Activated CD4-positive, alpha-beta T cell treated with anti-CD3 and anti-CD28 coated beads, Interleukin-2, amount 10 ng/mL, durations not matched to agents 7 days and 5 days (primary cell): ENCODE measurements around the gene SMARCA4. TPM values are rescaled to one million over a fixed set of nuclear protein-coding genes. Genes with fewer than 3 reads are reported as not detected.
A peak's percentile ranks its signal among the peaks of the same experiment; 100 is the strongest.

ENCODE experiments used
- CTCF ChIA-PET: fragments of 350-600 bp; sonication (Branson Sonifier 250); formaldehyde crosslinking; loops from one replicate; lab custom pipeline; 2021; ENCODE audit warnings: antibody characterized with exemption; lab: Charles Lee
- POLR2A ChIA-PET: fragments of 350-600 bp; sonication (Branson Sonifier 250); formaldehyde crosslinking; loops from one replicate; lab custom pipeline; 2021; ENCODE audit warnings: antibody characterized with exemption; lab: Charles Lee
- DNase-seq: peaks from one replicate; pipeline ENCODE4 v3.0.0-alpha.2; 2020
- H3K27ac Mint-ChIP-seq: one replicate; pipeline ENCODE4 v1.8.0; 2021; ENCODE audit warnings: mild to moderate bottlenecking, moderate library complexity, mixed read lengths
- H3K27me3 Mint-ChIP-seq: one replicate; pipeline ENCODE4 v1.8.0; 2021; ENCODE audit warnings: mixed read lengths
- H3K36me3 Mint-ChIP-seq: one replicate; pipeline ENCODE4 v1.8.0; 2021; ENCODE audit warnings: low read depth, mixed read lengths
- H3K4me1 Mint-ChIP-seq: one replicate; pipeline ENCODE4 v1.8.0; 2021; ENCODE audit warnings: mixed read lengths
- H3K4me3 Mint-ChIP-seq: one replicate; pipeline ENCODE4 v1.8.0; 2021; ENCODE audit warnings: mild to moderate bottlenecking, moderate library complexity, mixed read lengths
- H3K9me3 Mint-ChIP-seq: one replicate; pipeline ENCODE4 v1.8.0; 2021; ENCODE audit warnings: mixed read lengths
- total RNA-seq, 2 experiments: library from RNA; stranded (reverse); gene quantifications; one replicate each; pipeline ENCODE4 v1.2.3, GENCODE V29; 2021

SMARCA4 gene
- total RNA-seq, 2 experiments from 2014 or later, result 111 to 115 TPM

DNA sequence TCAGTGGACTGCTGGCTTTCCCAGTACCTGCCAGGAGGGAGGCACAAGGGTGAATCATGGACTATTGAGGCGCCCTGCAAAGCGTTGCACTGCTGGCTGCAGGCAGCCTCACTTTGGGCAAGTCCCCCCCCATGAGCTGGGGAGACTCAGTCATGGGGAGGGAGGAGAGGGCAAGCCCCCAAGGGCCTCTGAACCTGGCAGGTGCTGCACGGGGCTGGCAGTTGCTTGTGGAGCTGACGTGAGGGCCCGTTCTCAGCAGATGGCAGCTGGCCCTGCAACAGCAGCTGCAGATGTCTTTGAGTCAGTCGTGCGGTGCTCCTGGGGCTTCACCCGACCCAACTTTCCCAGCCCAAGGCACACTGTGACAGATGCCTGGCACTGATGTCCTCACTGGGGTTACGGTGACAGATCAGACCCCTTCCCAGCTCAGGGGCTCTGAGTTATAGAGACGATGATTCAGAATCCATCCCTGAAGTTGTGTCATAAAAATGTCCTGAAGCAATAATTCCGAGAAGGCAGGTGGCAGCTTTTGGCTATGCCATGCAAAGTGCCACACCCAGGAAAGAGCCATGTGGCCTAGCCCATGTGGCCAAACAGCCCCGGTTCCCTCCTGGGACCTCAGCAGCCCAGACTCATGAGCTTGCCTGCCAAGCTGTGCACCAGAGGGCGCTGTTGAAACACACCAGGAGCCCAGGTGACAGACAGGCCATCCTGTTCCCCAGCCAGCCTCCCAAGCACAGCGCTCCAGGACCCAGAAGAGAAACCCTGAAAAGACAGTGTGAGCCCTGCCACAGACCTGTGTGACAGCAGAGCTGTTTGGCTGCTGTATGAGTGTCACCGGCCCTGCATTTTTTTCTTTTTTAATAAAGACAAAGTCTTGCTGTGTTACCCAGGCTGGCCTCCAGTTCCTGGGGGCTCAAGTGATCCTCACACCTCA, 74.9 kb downstream of the SMARCA4 start:
- H3K9me3 Mint-ChIP-seq, result no peaks in the 10 kb centered on the region
- peaks cover 17% of the 10 kb centered on the region for H3K4me1 Mint-ChIP-seq
- no peaks in the 10 kb centered on the region for H3K27me3 Mint-ChIP-seq
- peaks cover 43% of the 10 kb centered on the region for H3K36me3 Mint-ChIP-seq
- no peak overlapping the region for H3K4me3 Mint-ChIP-seq
- ChIA-PET POLR2A (interaction anchor here (0.6 to 1.0 kb wide), 2 partner anchors 28 to 53 kb away, joined by 3 to 5 read pairs; partner anchors contain the start of gene LDLR), CTCF (interaction anchor here (0.7 to 2.4 kb wide), 21 partner anchors 9 to 447 kb away, joined by 3 to 10 read pairs (median 4); partner anchors contain the start of gene SPC24)
- H3K27ac Mint-ChIP-seq, result peak overlapping the region; percentile 60
- DNase-seq, result peak; percentile 93

GRCh38 chr19:11038511-11038910, 77.7 kb downstream of the SMARCA4 start:
- CTCF ChIA-PET, result interaction anchor here (1.2 kb wide), 1 partner anchor 10 kb away, joined by 3 read pairs; no protein-coding TSS in a partner anchor
- Mint-ChIP-seq H3K27me3 (no peaks in the 10 kb centered on the region), H3K9me3 (no peaks in the 10 kb centered on the region), H3K36me3 (peaks cover 48% of the 10 kb centered on the region), H3K4me3 (no peak overlapping the region), H3K4me1 (peaks cover 15% of the 10 kb centered on the region), H3K27ac (peak overlapping the region; percentile 41)
- DNase-seq, result no peak
- POLR2A ChIA-PET, result no interaction called here

- ChIA-PET CTCF (no interaction called here), POLR2A (no interaction called here)
- Mint-ChIP-seq H3K4me1 (peaks cover 5% of the 10 kb centered on the region), H3K27me3 (no peaks in the 10 kb centered on the region), H3K4me3 (no peak overlapping the region), H3K9me3 (no peaks in the 10 kb centered on the region), H3K36me3 (peaks cover 43% of the 10 kb centered on the region), H3K27ac (no peak overlapping the region)
- no peak for DNase-seq
Measured at GRCh38 chr19:11041194-11041593, 80.4 kb downstream of the SMARCA4 start.

GRCh38 chr19:11041966-11042627, 81.3 kb downstream of the SMARCA4 start:
- H3K4me3 Mint-ChIP-seq, result no peak overlapping the region
- H3K27me3 Mint-ChIP-seq, result no peaks in the 10 kb centered on the region
- H3K9me3 Mint-ChIP-seq, result no peaks in the 10 kb centered on the region
- H3K36me3 Mint-ChIP-seq, result peaks cover 37% of the 10 kb centered on the region
- H3K4me1 Mint-ChIP-seq, result peaks cover 4% of the 10 kb centered on the region
- DNase-seq, result no peak
- POLR2A ChIA-PET, result no interaction called here
- peak overlapping the region; percentile 26 for H3K27ac Mint-ChIP-seq
- CTCF ChIA-PET, result no interaction called here

DNA sequence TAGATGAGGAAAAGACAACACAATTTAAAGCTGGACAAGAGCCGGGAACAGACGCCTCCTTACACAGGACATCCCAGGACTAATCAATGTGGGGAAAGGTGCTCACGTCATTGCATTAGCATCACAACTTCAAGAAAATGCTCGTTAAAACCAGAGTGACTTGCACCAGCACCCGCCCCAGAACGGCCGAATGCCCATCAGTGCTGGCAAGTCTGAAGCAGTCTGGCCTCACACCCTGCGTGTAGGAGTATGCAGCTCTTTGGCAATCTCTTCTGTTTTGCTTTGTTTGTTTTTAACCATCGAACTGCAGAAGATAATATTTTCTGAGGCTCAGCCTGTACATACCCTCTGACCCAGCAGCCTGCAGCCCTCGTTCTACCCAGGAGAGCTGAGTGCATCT, 83.6 kb downstream of the SMARCA4 start:
- no peak overlapping the region for H3K4me3 Mint-ChIP-seq
- no peaks in the 10 kb centered on the region for H3K27me3 Mint-ChIP-seq
- H3K4me1 Mint-ChIP-seq, result peaks cover 23% of the 10 kb centered on the region
- CTCF ChIA-PET, result interaction anchor here (0.6 to 2.0 kb wide), 2 partner anchors 9 to 86 kb away, joined by 5 to 10 read pairs; no protein-coding TSS in a partner anchor
- H3K27ac Mint-ChIP-seq, result no peak overlapping the region
- no peaks in the 10 kb centered on the region for H3K9me3 Mint-ChIP-seq
- POLR2A ChIA-PET, result no interaction called here
- DNase-seq, result no peak
- peaks cover 32% of the 10 kb centered on the region for H3K36me3 Mint-ChIP-seq

DNA sequence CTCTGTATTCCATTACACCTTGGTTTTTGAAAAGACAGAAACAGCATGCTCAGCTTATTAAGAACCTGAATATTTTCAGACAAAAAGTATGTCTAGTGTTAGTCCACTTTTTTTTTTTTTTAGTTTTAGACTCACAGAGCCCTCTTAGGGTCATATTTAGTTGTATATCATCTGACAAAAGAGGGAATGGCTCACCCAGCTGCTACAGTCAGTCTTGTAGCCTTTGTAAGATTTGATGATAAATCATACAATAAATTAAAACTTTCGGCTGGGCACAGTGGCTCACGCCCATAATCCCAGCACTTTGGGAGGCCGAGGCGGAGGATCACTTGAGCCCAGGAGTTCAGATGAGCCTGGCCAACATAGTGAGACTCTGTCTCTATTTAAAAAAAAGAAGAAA, 84.7 kb downstream of the SMARCA4 start:
- H3K27ac Mint-ChIP-seq, result peak overlapping the region; percentile 22
- ChIA-PET CTCF (interaction anchor here (2.0 kb wide), 1 partner anchor 10 kb away, joined by 10 read pairs; no protein-coding TSS in a partner anchor), POLR2A (no interaction called here)
- H3K9me3 Mint-ChIP-seq, result no peaks in the 10 kb centered on the region
- no peak for DNase-seq
- H3K4me3 Mint-ChIP-seq, result no peak overlapping the region
- H3K4me1 Mint-ChIP-seq, result peaks cover 34% of the 10 kb centered on the region
- H3K27me3 Mint-ChIP-seq, result no peaks in the 10 kb centered on the region
- peaks cover 35% of the 10 kb centered on the region for H3K36me3 Mint-ChIP-seq

GRCh38 chr19:11046605-11047354, 86.0 kb downstream of the SMARCA4 start:
- Mint-ChIP-seq H3K27ac (peak overlapping the region; percentile 31), H3K4me3 (no peak overlapping the region), H3K9me3 (no peaks in the 10 kb centered on the region), H3K27me3 (no peaks in the 10 kb centered on the region), H3K36me3 (peaks cover 32% of the 10 kb centered on the region), H3K4me1 (peaks cover 39% of the 10 kb centered on the region)
- POLR2A ChIA-PET, result no interaction called here
- CTCF ChIA-PET, result interaction anchor here (0.6 to 1.1 kb wide), 2 partner anchors 11 to 521 kb away, joined by 3 to 4 read pairs; no protein-coding TSS in a partner anchor
- DNase-seq, result no peak

GRCh38 chr19:11047866-11048265, 87.0 kb downstream of the SMARCA4 start:
- Mint-ChIP-seq H3K4me1 (peaks cover 39% of the 10 kb centered on the region), H3K27ac (peak overlapping the region; percentile 62), H3K4me3 (no peak overlapping the region), H3K27me3 (no peaks in the 10 kb centered on the region), H3K9me3 (no peaks in the 10 kb centered on the region), H3K36me3 (peaks cover 26% of the 10 kb centered on the region)
- CTCF ChIA-PET, result interaction anchor here (0.6 to 1.4 kb wide), 4 partner anchors 12 to 997 kb away, joined by 4 to 7 read pairs (median 4); no protein-coding TSS in a partner anchor
- POLR2A ChIA-PET, result no interaction called here
- no peak for DNase-seq

GRCh38 chr19:11050323-11051114, 89.7 kb downstream of the SMARCA4 start:
- H3K4me3 Mint-ChIP-seq, result no peak overlapping the region
- ChIA-PET CTCF (interaction anchor here (0.9 kb wide), 1 partner anchor 15 kb away, joined by 4 read pairs; no protein-coding TSS in a partner anchor), POLR2A (no interaction called here)
- peaks cover 39% of the 10 kb centered on the region for H3K4me1 Mint-ChIP-seq
- peak overlapping the region; percentile 97 for H3K27ac Mint-ChIP-seq
- no peaks in the 10 kb centered on the region for H3K9me3 Mint-ChIP-seq
- H3K36me3 Mint-ChIP-seq, result peaks cover 16% of the 10 kb centered on the region
- H3K27me3 Mint-ChIP-seq, result no peaks in the 10 kb centered on the region
- DNase-seq, result no peak

DNA sequence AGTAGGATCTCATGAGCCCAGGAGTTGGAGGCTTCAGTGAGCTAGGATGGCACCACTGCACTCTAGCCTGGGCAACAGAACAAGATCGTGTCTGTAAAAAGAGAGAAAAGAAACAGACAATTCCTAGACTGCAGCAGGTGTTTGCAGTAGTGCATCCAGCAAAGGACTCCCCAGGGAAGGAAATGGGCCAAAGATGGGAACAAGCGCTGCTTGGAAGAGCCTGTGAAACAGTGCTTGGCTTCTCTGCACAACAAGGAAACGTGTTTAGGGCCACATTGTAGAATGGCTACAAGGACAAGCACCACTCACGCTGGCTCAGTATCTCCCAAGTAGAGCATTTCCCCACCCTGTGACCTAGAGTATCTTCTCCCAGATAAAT, 93.0 kb downstream of the SMARCA4 start:
- ChIA-PET POLR2A (no interaction called here), CTCF (no interaction called here)
- no peak overlapping the region for H3K27ac Mint-ChIP-seq
- peaks cover 9% of the 10 kb centered on the region for H3K36me3 Mint-ChIP-seq
- DNase-seq, result no peak
- H3K27me3 Mint-ChIP-seq, result no peaks in the 10 kb centered on the region
- no peak overlapping the region for H3K4me3 Mint-ChIP-seq
- no peaks in the 10 kb centered on the region for H3K9me3 Mint-ChIP-seq
- peaks cover 23% of the 10 kb centered on the region for H3K4me1 Mint-ChIP-seq

DNA sequence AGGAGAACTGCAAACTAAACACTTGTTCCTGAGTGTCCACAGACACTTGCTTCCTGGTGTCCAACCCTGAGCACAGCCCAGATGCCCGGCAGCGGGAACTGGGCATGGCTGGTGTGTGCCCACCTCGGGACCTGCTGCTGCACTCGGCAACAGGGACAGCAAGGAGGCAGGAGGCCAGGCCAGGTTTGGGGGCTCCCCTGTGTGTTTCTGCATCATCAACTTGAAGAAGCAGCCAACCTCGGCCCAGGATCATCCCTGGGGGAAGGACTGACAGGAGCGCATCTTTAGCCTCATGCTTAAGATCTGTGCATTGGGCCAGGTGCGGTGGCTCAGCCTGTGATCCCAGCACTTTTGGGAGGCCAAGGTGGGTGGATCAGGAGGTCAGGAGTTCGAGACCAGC, 93.4 kb downstream of the SMARCA4 start:
- peaks cover 9% of the 10 kb centered on the region for H3K36me3 Mint-ChIP-seq
- no peak overlapping the region for H3K4me3 Mint-ChIP-seq
- ChIA-PET CTCF (no interaction called here), POLR2A (no interaction called here)
- H3K27me3 Mint-ChIP-seq, result no peaks in the 10 kb centered on the region
- H3K4me1 Mint-ChIP-seq, result peaks cover 19% of the 10 kb centered on the region
- DNase-seq, result no peak
- no peak overlapping the region for H3K27ac Mint-ChIP-seq
- H3K9me3 Mint-ChIP-seq, result no peaks in the 10 kb centered on the region

DNA sequence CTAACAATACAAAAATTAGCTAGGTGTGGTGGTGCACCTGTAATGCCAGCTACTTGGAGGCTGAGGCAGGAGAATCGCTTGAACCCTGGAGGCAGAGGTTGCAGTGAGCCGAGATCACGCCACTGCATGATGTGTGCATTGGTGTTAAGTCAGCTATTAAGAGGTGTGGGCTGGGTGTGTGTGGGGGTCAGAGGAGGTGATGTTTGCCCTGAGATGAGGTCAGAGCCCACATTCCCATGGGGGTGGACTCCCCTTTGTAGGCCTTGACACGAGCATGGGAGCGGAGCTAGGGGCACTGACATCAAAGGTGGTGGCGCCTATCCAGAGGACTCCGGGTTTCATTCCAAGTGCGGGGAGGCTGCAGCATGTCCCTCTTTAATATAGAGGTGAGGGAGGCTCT, 93.8 kb downstream of the SMARCA4 start:
- Mint-ChIP-seq H3K9me3 (no peaks in the 10 kb centered on the region), H3K4me1 (peaks cover 15% of the 10 kb centered on the region), H3K4me3 (no peak overlapping the region), H3K27me3 (no peaks in the 10 kb centered on the region), H3K27ac (peak overlapping the region; percentile 41), H3K36me3 (peaks cover 6% of the 10 kb centered on the region)
- ChIA-PET CTCF (no interaction called here), POLR2A (no interaction called here)
- no peak for DNase-seq
